ENCODE results near the gene PLA2G15.

PLA2G15 gene

GRCh38 chr16:68257906-68258800 is 13.0 kb downstream of the PLA2G15 start:
- no peaks in the 10 kb centered on the region for H3K79me1 ChIP-seq (ENCODE audit: low read length)
- H2BK120ac ChIP-seq (ENCODE audit: low read depth, low read length), result no peak overlapping the region
- H4K8ac ChIP-seq (ENCODE audit: low read depth, low read length), result no peak overlapping the region
- no peak overlapping the region for H3K23ac ChIP-seq (ENCODE audit: low read length)
- H3K27ac ChIP-seq (ENCODE audit: low read depth, low read length), result no peak overlapping the region
- H3K4me2 ChIP-seq (ENCODE audit: low read length), result no peak overlapping the region
- no peak overlapping the region for H3K9ac ChIP-seq (ENCODE audit: low read length)
- no peaks in the 10 kb centered on the region for H3K27me3 ChIP-seq (ENCODE audit: insufficient read depth, low read length, poor library complexity)
- H2BK15ac ChIP-seq (replicated peaks; ENCODE audit: low read depth), result no peak overlapping the region
- no peaks in the 10 kb centered on the region for H3K36me3 ChIP-seq (ENCODE audit: control insufficient read depth, insufficient read depth, low read length)
- H3K4me1 ChIP-seq (ENCODE audit: control insufficient read depth, low read depth, low read length), result no peaks in the 10 kb centered on the region
- no CpG with 5 or more reads among the region's 13 CpGs for WGBS (ENCODE audit: extremely low coverage, insufficient coverage, low lambda C conversion rate)
- no peak overlapping the region for H3K4ac ChIP-seq (ENCODE audit: low read depth, low read length)
- H3K4me3 ChIP-seq (ENCODE audit: low read length), result no peak overlapping the region
- H2AK5ac ChIP-seq (ENCODE audit: low read length), result no peak overlapping the region
- H3K18ac ChIP-seq (ENCODE audit: low read length), result no peak overlapping the region
- H3K56ac ChIP-seq (ENCODE audit: low read length), result no peak overlapping the region
- DNase-seq, result no peak
- H3K79me2 ChIP-seq (ENCODE audit: control insufficient read depth, insufficient read depth, low read length), result no peaks in the 10 kb centered on the region
- no peak overlapping the region for H2BK5ac ChIP-seq (ENCODE audit: low read length)
- H4K5ac ChIP-seq (ENCODE audit: low read length), result no peak overlapping the region

DNA sequence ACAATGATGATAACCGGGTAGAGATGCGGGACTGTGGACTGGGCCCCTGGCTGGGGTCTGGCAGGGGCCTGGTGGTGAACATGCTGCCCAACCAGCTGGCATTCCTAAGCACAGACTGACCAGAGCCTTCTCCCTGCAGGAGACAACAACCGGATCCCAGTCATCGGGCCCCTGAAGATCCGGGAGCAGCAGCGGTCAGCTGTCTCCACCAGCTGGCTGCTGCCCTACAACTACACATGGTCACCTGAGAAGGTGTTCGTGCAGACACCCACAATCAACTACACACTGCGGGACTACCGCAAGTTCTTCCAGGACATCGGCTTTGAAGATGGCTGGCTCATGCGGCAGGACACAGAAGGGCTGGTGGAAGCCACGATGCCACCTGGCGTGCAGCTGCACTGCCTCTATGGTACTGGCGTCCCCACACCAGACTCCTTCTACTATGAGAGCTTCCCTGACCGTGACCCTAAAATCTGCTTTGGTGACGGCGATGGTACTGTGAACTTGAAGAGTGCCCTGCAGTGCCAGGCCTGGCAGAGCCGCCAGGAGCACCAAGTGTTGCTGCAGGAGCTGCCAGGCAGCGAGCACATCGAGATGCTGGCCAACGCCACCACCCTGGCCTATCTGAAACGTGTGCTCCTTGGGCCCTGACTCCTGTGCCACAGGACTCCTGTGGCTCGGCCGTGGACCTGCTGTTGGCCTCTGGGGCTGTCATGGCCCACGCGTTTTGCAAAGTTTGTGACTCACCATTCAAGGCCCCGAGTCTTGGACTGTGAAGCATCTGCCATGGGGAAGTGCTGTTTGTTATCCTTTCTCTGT is 14.0 kb downstream of the PLA2G15 start:
- no peak overlapping the region for H3K23ac ChIP-seq (ENCODE audit: low read length)
- H2BK5ac ChIP-seq (ENCODE audit: low read length), result no peak overlapping the region
- H3K18ac ChIP-seq (ENCODE audit: low read length), result no peak overlapping the region
- no peak overlapping the region for H3K56ac ChIP-seq (ENCODE audit: low read length)
- H3K79me2 ChIP-seq (ENCODE audit: control insufficient read depth, insufficient read depth, low read length), result no peaks in the 10 kb centered on the region
- H3K36me3 ChIP-seq (ENCODE audit: control insufficient read depth, insufficient read depth, low read length), result no peaks in the 10 kb centered on the region
- no peak overlapping the region for H3K4me2 ChIP-seq (ENCODE audit: low read length)
- H2BK120ac ChIP-seq (ENCODE audit: low read depth, low read length), result no peak overlapping the region
- no peak overlapping the region for H4K8ac ChIP-seq (ENCODE audit: low read depth, low read length)
- H4K5ac ChIP-seq (ENCODE audit: low read length), result no peak overlapping the region
- H3K9ac ChIP-seq (ENCODE audit: low read length), result no peak overlapping the region
- H3K4me1 ChIP-seq (ENCODE audit: control insufficient read depth, low read depth, low read length), result no peaks in the 10 kb centered on the region
- H3K79me1 ChIP-seq (ENCODE audit: low read length), result no peaks in the 10 kb centered on the region
- H3K4me3 ChIP-seq (ENCODE audit: low read length), result no peak overlapping the region
- H2BK15ac ChIP-seq (replicated peaks; ENCODE audit: low read depth), result no peak overlapping the region
- H3K27ac ChIP-seq (ENCODE audit: low read depth, low read length), result no peak overlapping the region
- WGBS (ENCODE audit: extremely low coverage, insufficient coverage, low lambda C conversion rate), result no CpG with 5 or more reads among the region's 27 CpGs
- no peak overlapping the region for H3K4ac ChIP-seq (ENCODE audit: low read depth, low read length)
- H3K27me3 ChIP-seq (ENCODE audit: insufficient read depth, low read length, poor library complexity), result no peaks in the 10 kb centered on the region
- DNase-seq, result no peak
- H2AK5ac ChIP-seq (ENCODE audit: low read length), result no peak overlapping the region

- H3K79me1 ChIP-seq (ENCODE audit: low read length), result peaks cover 2% of the 10 kb centered on the region
- peak overlapping the region; percentile 89 for H3K23ac ChIP-seq (ENCODE audit: low read length)
- peak overlapping the region; percentile 65 for H3K4me3 ChIP-seq (ENCODE audit: low read length)
- H4K5ac ChIP-seq (ENCODE audit: low read length), result no peak overlapping the region
- H2BK5ac ChIP-seq (ENCODE audit: low read length), result no peak overlapping the region
- peak overlapping the region; percentile 71 for H3K4me2 ChIP-seq (ENCODE audit: low read length)
- peak overlapping the region; percentile 39 for H3K4ac ChIP-seq (ENCODE audit: low read depth, low read length)
- peak overlapping the region; percentile 97 for H3K9ac ChIP-seq (ENCODE audit: low read length)
- peak overlapping the region; percentile 99 for H3K56ac ChIP-seq (ENCODE audit: low read length)
- no peak overlapping the region for H2BK120ac ChIP-seq (ENCODE audit: low read depth, low read length)
- WGBS (ENCODE audit: extremely low coverage, insufficient coverage, low lambda C conversion rate), result no CpG with 5 or more reads among the region's 11 CpGs
- H3K18ac ChIP-seq (ENCODE audit: low read length), result peak overlapping the region; percentile 61
- no peak for DNase-seq
- H3K4me1 ChIP-seq (ENCODE audit: control insufficient read depth, low read depth, low read length), result peaks cover 2% of the 10 kb centered on the region
- H3K79me2 ChIP-seq (ENCODE audit: control insufficient read depth, insufficient read depth, low read length), result peaks cover 16% of the 10 kb centered on the region
- H3K27me3 ChIP-seq (ENCODE audit: insufficient read depth, low read length, poor library complexity), result no peaks in the 10 kb centered on the region
- no peaks in the 10 kb centered on the region for H3K36me3 ChIP-seq (ENCODE audit: control insufficient read depth, insufficient read depth, low read length)
- no peak overlapping the region for H2AK5ac ChIP-seq (ENCODE audit: low read length)
- H4K8ac ChIP-seq (ENCODE audit: low read depth, low read length), result peak overlapping the region; percentile 17
- peak overlapping the region; percentile 81 for H3K27ac ChIP-seq (ENCODE audit: low read depth, low read length)
- H2BK15ac ChIP-seq (replicated peaks; ENCODE audit: low read depth), result no peak overlapping the region
These were observed 18.5 kb downstream of the PLA2G15 start for GRCh38 chr16:68263559-68264127.

DNA sequence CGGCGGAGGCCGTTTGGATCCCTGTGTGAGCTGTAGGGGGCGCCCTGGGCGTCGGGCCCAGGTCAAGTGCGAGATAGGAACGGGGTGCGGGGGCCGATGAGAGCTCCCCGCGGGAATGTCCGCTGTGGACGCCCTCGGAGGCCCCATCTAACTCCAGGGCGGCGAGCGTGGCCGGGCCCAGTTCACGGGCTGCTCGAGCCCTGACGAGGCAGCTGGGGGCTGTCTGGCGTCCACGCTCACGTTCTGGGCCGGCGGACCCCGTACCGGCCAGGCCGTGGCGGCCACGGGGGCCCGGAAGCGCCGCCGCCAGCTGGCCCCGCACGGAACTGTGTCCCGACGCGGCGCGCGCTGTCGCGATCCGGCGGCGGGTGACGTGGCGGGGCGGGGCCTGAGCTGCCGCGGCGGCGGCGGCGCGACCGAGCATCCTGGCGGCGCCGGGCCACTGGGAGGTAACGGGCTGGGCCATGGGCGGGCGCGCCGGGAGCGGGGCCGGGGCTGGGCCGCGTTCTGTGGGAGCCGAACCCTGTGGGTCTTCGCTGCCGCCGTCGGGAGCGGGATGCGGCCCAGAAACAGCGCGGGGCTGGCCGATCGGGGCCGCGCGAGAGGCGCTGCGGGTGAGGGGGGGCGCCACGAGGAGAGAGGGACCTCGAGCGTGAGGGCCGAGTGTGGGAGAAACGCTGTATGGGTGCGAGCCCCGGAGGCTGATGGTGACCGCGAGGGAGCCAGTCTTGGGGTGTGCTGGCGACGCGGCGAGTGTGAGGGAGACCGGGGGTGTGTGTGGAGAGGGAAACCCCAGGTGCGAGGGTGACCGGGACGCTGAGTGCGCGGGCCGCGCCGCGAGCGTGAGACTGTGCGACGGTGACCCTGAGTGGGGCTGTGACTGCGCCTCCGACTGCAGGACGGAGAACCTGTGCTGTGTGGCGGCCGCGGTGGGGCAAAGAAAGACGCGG is 19.2 kb downstream of the PLA2G15 start, which contains the start of gene SLC7A6:
Gene SLC7A6, plus strand, starts transcription at position 399 of the 950 bp plus-strand sequence. CDS start 10,201 bp downstream, outside the sequence.
- H3K27ac ChIP-seq (ENCODE audit: low read depth, low read length), result peak within 1 kb of the TSS; percentile 81
- peak within 1 kb of the TSS; percentile 71 for H3K4me2 ChIP-seq (ENCODE audit: low read length)
- WGBS (ENCODE audit: extremely low coverage, insufficient coverage, low lambda C conversion rate), result no CpG with 5 or more reads among the region's 123 CpGs
- peak within 1 kb of the TSS; percentile 39 for H3K4ac ChIP-seq (ENCODE audit: low read depth, low read length)
- H3K79me1 ChIP-seq (ENCODE audit: low read length), result peaks cover 4% of the 10 kb centered on the region
- peak within 1 kb of the TSS; percentile 88 for H3K4me3 ChIP-seq (ENCODE audit: low read length)
- H4K8ac ChIP-seq (ENCODE audit: low read depth, low read length), result peak within 1 kb of the TSS; percentile 17
- H2BK5ac ChIP-seq (ENCODE audit: low read length), result peak within 1 kb of the TSS; percentile 84
- no peaks in the 10 kb centered on the region for H3K27me3 ChIP-seq (ENCODE audit: insufficient read depth, low read length, poor library complexity)
- H2AK5ac ChIP-seq (ENCODE audit: low read length), result peak within 1 kb of the TSS; percentile 45
- no peak within 1 kb of the TSS for H2BK120ac ChIP-seq (ENCODE audit: low read depth, low read length)
- H3K79me2 ChIP-seq (ENCODE audit: control insufficient read depth, insufficient read depth, low read length), result peaks cover 21% of the 10 kb centered on the region
- H2BK15ac ChIP-seq (replicated peaks; ENCODE audit: low read depth), result no peak within 1 kb of the TSS
- no peaks in the 10 kb centered on the region for H3K36me3 ChIP-seq (ENCODE audit: control insufficient read depth, insufficient read depth, low read length)
- peak; percentile 78 for DNase-seq
- peaks cover 2% of the 10 kb centered on the region for H3K4me1 ChIP-seq (ENCODE audit: control insufficient read depth, low read depth, low read length)
- H3K56ac ChIP-seq (ENCODE audit: low read length), result peak within 1 kb of the TSS; percentile 99
- H3K23ac ChIP-seq (ENCODE audit: low read length), result peak within 1 kb of the TSS; percentile 99
- peak within 1 kb of the TSS; percentile 97 for H3K9ac ChIP-seq (ENCODE audit: low read length)
- H4K5ac ChIP-seq (ENCODE audit: low read length), result no peak within 1 kb of the TSS
- H3K18ac ChIP-seq (ENCODE audit: low read length), result peak within 1 kb of the TSS; percentile 61
